B cell (primary cell): ENCODE data around the gene CTBP2. TPM values are rescaled to one million over a fixed set of nuclear protein-coding genes. Genes with fewer than 3 reads are reported as not detected.

Experiments used
- ATAC-seq: fragments of 200-7000 bp; cut with Tn5 transposase; one replicate; pipeline ENCODE4 v1.10.0; 2021; ENCODE audit warnings: low read depth, mild to moderate bottlenecking, moderate number of reproducible peaks, moderate library complexity
- CTCF ChIA-PET: fragments of 350-600 bp; sonication (Branson Sonifier 250); formaldehyde crosslinking; loops from one replicate; lab custom pipeline; 2021; ENCODE audit warnings: antibody characterized with exemption, inconsistent platforms; lab: Charles Lee
- POLR2A ChIA-PET: fragments of 350-600 bp; sonication (Branson Sonifier 250); formaldehyde crosslinking; loops from one replicate; lab custom pipeline; 2021; ENCODE audit warnings: antibody characterized with exemption; lab: Charles Lee
- DNase-seq: peaks from one replicate; pipeline ENCODE4 v3.0.0; 2013
- H2AFZ ChIP-seq: 2 replicates; pipeline ENCODE4 v1.6.1; 2012; ENCODE audit warnings: mild to moderate bottlenecking, low read depth, low read length; ENCODE audit not compliant: insufficient read depth, poor library complexity, severe bottlenecking
- H3K27ac ChIP-seq, 2 donors: 1 replicate in 1 of 2; 2 replicates in 1 of 2; pipeline ENCODE4 v1.5.1; 2012 to 2013; ENCODE audit warnings: low read length in 2 of 2, mild to moderate bottlenecking in 2 of 2, moderate library complexity in 1 of 2
- H3K27me3 ChIP-seq, 4 experiments: fragments of 200-600 bp in 1 of 4; sonication (generic) in 1 of 4; replicated peaks in 1 of 4; 1 replicate in 2 of 4; 2 replicates in 2 of 4; pipeline versions ENCODE4 v1.6.1 to v1.7.0; 2013 to 2016; ENCODE audit warnings: low read length in 3 of 4, mild to moderate bottlenecking in 2 of 4, mixed read lengths in 1 of 4, moderate library complexity in 1 of 4; ENCODE audit not compliant: insufficient read depth in 4 of 4, control insufficient read depth in 3 of 4; ENCODE audit errors: control extremely low read depth in 1 of 4
- H3K36me3 ChIP-seq, 2 experiments: replicated peaks in 1 of 2; 1 replicate in 1 of 2; 2 replicates in 1 of 2; pipeline versions ENCODE4 v1.6.1 to v1.7.1; 2013; ENCODE audit warnings: low read length in 1 of 2; ENCODE audit not compliant: insufficient read depth in 2 of 2, control insufficient read depth in 1 of 2; ENCODE audit errors: control extremely low read depth in 1 of 2, extremely low read depth in 1 of 2
- H3K4me1 ChIP-seq, 2 donors: fragments of 200-600 bp in 1 of 2; sonication (generic) in 1 of 2; 1 replicate in 1 of 2; 2 replicates in 1 of 2; pipeline versions ENCODE4 v1.5.1 to v1.6.1; 2013 to 2017; ENCODE audit warnings: low read length in 2 of 2; ENCODE audit not compliant: control insufficient read depth in 2 of 2, insufficient read depth in 2 of 2
- H3K4me2 ChIP-seq: replicated peaks from 2 replicates; pipeline ENCODE3; 2012; ENCODE audit warnings: mild to moderate bottlenecking, low read depth, low read length; ENCODE audit not compliant: poor library complexity, severe bottlenecking
- H3K4me3 ChIP-seq, 5 experiments: fragments of 200-600 bp in 1 of 5; sonication (generic) in 1 of 5; 1 replicate in 3 of 5; 2 replicates in 2 of 5; pipeline versions ENCODE4 v1.5.1 to v1.7.0; 2011 to 2016; ENCODE audit warnings: low read length in 4 of 5, mild to moderate bottlenecking in 4 of 5, low read depth in 2 of 5, control low read depth in 1 of 5, moderate library complexity in 1 of 5; ENCODE audit not compliant: insufficient read depth in 1 of 5; ENCODE audit errors: control extremely low read depth in 1 of 5, extremely low read depth in 1 of 5
- H3K79me2 ChIP-seq: fragments of 200-600 bp; sonication (generic); one replicate; pipeline ENCODE4 v1.6.0; 2016; ENCODE audit warnings: low read length; ENCODE audit not compliant: control insufficient read depth, insufficient read depth
- H3K9ac ChIP-seq: fragments of 200-600 bp; sonication (generic); 2 replicates; pipeline ENCODE4 v1.6.1; 2017; ENCODE audit warnings: mild to moderate bottlenecking, low read length, moderate library complexity
- H3K9me3 ChIP-seq, 3 donors: one replicate each; pipeline versions ENCODE4 v1.6.1 to v1.7.1; 2013; ENCODE audit warnings: low read length in 2 of 3; ENCODE audit not compliant: control insufficient read depth in 2 of 3, insufficient read depth in 1 of 3; ENCODE audit errors: control extremely low read depth in 1 of 3
- H4K20me1 ChIP-seq: 2 replicates; pipeline ENCODE4 v1.6.0; 2012; ENCODE audit warnings: mild to moderate bottlenecking, low read length; ENCODE audit not compliant: insufficient read depth, control insufficient read depth, poor library complexity, severe bottlenecking
- H3K27ac Mint-ChIP-seq: one replicate; pipeline ENCODE4 v1.8.0; 2021; ENCODE audit warnings: mixed read lengths
- H3K27me3 Mint-ChIP-seq: one replicate; pipeline ENCODE4 v1.8.0; 2021; ENCODE audit warnings: mixed read lengths
- H3K4me1 Mint-ChIP-seq: one replicate; pipeline ENCODE4 v1.8.0; 2021; ENCODE audit warnings: mixed read lengths
- H3K4me3 Mint-ChIP-seq: one replicate; pipeline ENCODE4 v1.8.0; 2021; ENCODE audit warnings: mixed read lengths
- H3K9me3 Mint-ChIP-seq: one replicate; pipeline ENCODE4 v1.8.0; 2022; ENCODE audit warnings: mixed read lengths; ENCODE audit not compliant: insufficient read depth
- CTCF ChIP-seq: fragments of 200-600 bp; IDR thresholded peaks from one replicate; pipeline ENCODE4 v1.8.0; 2022; ENCODE audit warnings: antibody characterized with exemption, mild to moderate bottlenecking
- EZH2 ChIP-seq: IDR thresholded peaks from 2 replicates; pipeline ENCODE4 v1.6.1; 2012; ENCODE audit warnings: borderline replicate concordance, low read depth, mild to moderate bottlenecking, moderate library complexity, low read length; ENCODE audit not compliant: insufficient read depth, poor library complexity, severe bottlenecking
- WGBS: methylation state at CpG from one replicate; pipeline ENCODE4 v1.1.5; 2013; ENCODE audit warnings: missing lambda C conversion rate; ENCODE audit not compliant: insufficient coverage; 5-methylcytosine and 5-hydroxymethylcytosine counted together
- intact Hi-C: fragments of 100-400 bp; cut with micrococcal nuclease; formaldehyde crosslinking; loops from one replicate; pipeline ENCODE4 v1.10.0; 2022
- polyA plus RNA-seq: library from polyadenylated mRNA; depleted of rRNA; stranded (reverse); fragments of >200 nt; gene quantifications from 2 replicates; pipeline ENCODE4 v1.2.3, GENCODE V29; 2012
- total RNA-seq, 2 donors: library from RNA; stranded (reverse); fragments of 120-200 nt in 1 of 2; gene quantifications; 1 replicate in 1 of 2; 2 replicates in 1 of 2; pipeline versions ENCODE4 v1.2.3 to v1.2.4, GENCODE V29; 2013 to 2022

The CTBP2 gene
- total and polyA plus RNA-seq, 2 donors (not counting 1 experiment from before 2014, with no cell fraction given) = 0.39 to 0.85 TPM

- peaks cover 9 to 23% of the 10 kb centered on the region in 2 donors for H3K4me1 ChIP-seq
- no peaks in the 10 kb centered on the region for H3K79me2 ChIP-seq
- intact Hi-C loops = no loop called here
- peaks cover 0 to 41% (median 28%) of the 10 kb centered on the region in 4 experiments for H3K27me3 ChIP-seq
- Mint-ChIP-seq H3K27ac (no peak overlapping the region), H3K4me1 (peaks cover 11% of the 10 kb centered on the region), H3K4me3 (peak overlapping the region; percentile 64), H3K27me3 (peaks cover 42% of the 10 kb centered on the region), H3K9me3 (no peaks in the 10 kb centered on the region)
- H3K9me3 ChIP-seq = peaks cover 0 to 14% (median 0%) of the 10 kb centered on the region in 3 donors
- DNase-seq (peak; percentile 46), ATAC-seq (peak; percentile 42)
- CTCF ChIA-PET = no interaction called here
- H3K36me3 ChIP-seq = no peaks in the 10 kb centered on the region
- no peaks in the 10 kb centered on the region for H4K20me1 ChIP-seq
- H3K9ac ChIP-seq = peak overlapping the region; percentile 59
- POLR2A ChIA-PET = no interaction called here
- TF ChIP-seq EZH2 (no peak), CTCF (no peak)
- H3K4me3 ChIP-seq = peak overlapping the region; percentile 15 to 62 (median 51)
- no peak overlapping the region for H3K27ac ChIP-seq
- H3K4me2 ChIP-seq = peak overlapping the region; percentile 91
- peak overlapping the region; percentile 33 for H2AFZ ChIP-seq
- WGBS = 2% methylated on average over 58 of the region's 76 CpGs
Measured at GRCh38 chr10:125160856-125161706, 718 bp upstream of the CTBP2 start.

- Histone ChIP-seq H4K20me1 (no peaks in the 10 kb centered on the region), H2AFZ (peak overlapping the region; percentile 5), H3K4me2 (peak overlapping the region; percentile 92), H3K27ac (no peak overlapping the region), H3K36me3 (no peaks in the 10 kb centered on the region), H3K9ac (peak overlapping the region; percentile 55), H3K4me3 (peak overlapping the region in 3 of 5 experiments; percentile 44 to 59 (median 52)), H3K4me1 (peaks cover 9 to 23% of the 10 kb centered on the region in 2 donors), H3K79me2 (no peaks in the 10 kb centered on the region), H3K27me3 (peaks cover 0 to 46% (median 38%) of the 10 kb centered on the region in 4 experiments), H3K9me3 (peaks cover 0 to 14% (median 0%) of the 10 kb centered on the region in 3 donors)
- CTCF ChIA-PET = no interaction called here
- POLR2A ChIA-PET = no interaction called here
- Mint-ChIP-seq H3K27me3 (peaks cover 49% of the 10 kb centered on the region), H3K27ac (no peak overlapping the region), H3K9me3 (no peaks in the 10 kb centered on the region), H3K4me3 (peak overlapping the region; percentile 63), H3K4me1 (peaks cover 11% of the 10 kb centered on the region)
- intact Hi-C loops = no loop called here
- ATAC-seq (no peak), DNase-seq (peak; percentile 42)
- under 1% methylated on average over 61 of the region's 66 CpGs for WGBS
- TF ChIP-seq CTCF = no peak
- TF ChIP-seq EZH2 = no peak
Measured at GRCh38 chr10:125159486-125159931, 854 bp downstream of the CTBP2 start.
